H9 (cell line): Measurements from ENCODE around the gene ARID1B. TPM values are rescaled to one million over a fixed set of nuclear protein-coding genes. Genes with fewer than 3 reads are reported as not detected.

Experiments
- DNase-seq: peaks from one replicate; pipeline ENCODE4 v3.0.0-alpha.2; 2017
- H2AFZ ChIP-seq: one replicate; pipeline ENCODE4 v1.6.1; 2013; ENCODE audit warnings: mild to moderate bottlenecking, low read length, control low read depth, moderate library complexity
- H2AK5ac ChIP-seq: 2 replicates; pipeline ENCODE4 v1.6.1; 2013; ENCODE audit warnings: low read length, control low read depth, mixed read lengths; ENCODE audit not compliant: insufficient read length
- H2BK120ac ChIP-seq: one replicate; pipeline ENCODE4 v1.6.1; 2013; ENCODE audit warnings: low read depth, mild to moderate bottlenecking, low read length, control low read depth, inconsistent platforms; ENCODE audit not compliant: poor library complexity, severe bottlenecking
- H2BK12ac ChIP-seq: 2 replicates; pipeline ENCODE4 v1.6.1; 2013; ENCODE audit warnings: low read length, control low read depth, mixed read lengths, low read depth; ENCODE audit not compliant: insufficient read length
- H2BK15ac ChIP-seq: 2 replicates; pipeline ENCODE4 v1.6.1; 2013; ENCODE audit warnings: low read depth, low read length, control low read depth
- H2BK20ac ChIP-seq: one replicate; pipeline ENCODE4 v1.6.1; 2013; ENCODE audit warnings: low read depth, mild to moderate bottlenecking, low read length, control low read depth, inconsistent platforms; ENCODE audit not compliant: poor library complexity, severe bottlenecking
- H2BK5ac ChIP-seq: 2 replicates; pipeline ENCODE4 v1.6.1; 2013; ENCODE audit warnings: low read length, control low read depth, mixed read lengths; ENCODE audit not compliant: insufficient read length
- H3K14ac ChIP-seq: 2 replicates; pipeline ENCODE4 v1.6.1; 2013; ENCODE audit warnings: low read length, control low read depth; ENCODE audit not compliant: insufficient read depth
- H3K18ac ChIP-seq: 2 replicates; pipeline ENCODE4 v1.6.1; 2013; ENCODE audit warnings: low read depth, mild to moderate bottlenecking, mixed read lengths, low read length, control low read depth; ENCODE audit not compliant: insufficient read length
- H3K23ac ChIP-seq: 2 replicates; pipeline ENCODE4 v1.6.1; 2013; ENCODE audit warnings: low read length, control low read depth, mixed read lengths, low read depth; ENCODE audit not compliant: insufficient read length
- H3K23me2 ChIP-seq: 2 replicates; pipeline ENCODE4 v1.6.1; 2013; ENCODE audit warnings: low read depth, mild to moderate bottlenecking, mixed read lengths, low read length, control low read depth; ENCODE audit not compliant: insufficient read length, poor library complexity, severe bottlenecking
- H3K27ac ChIP-seq: 2 replicates; pipeline ENCODE4 v1.5.1; 2013; ENCODE audit warnings: low read length, control low read depth, mixed read lengths, low read depth; ENCODE audit not compliant: insufficient read length
- H3K27me3 ChIP-seq: 2 replicates; pipeline ENCODE4 v1.6.1; 2013; ENCODE audit warnings: low read length, control low read depth, inconsistent platforms; ENCODE audit not compliant: insufficient read depth
- H3K4ac ChIP-seq: 2 replicates; pipeline ENCODE4 v1.6.1; 2013; ENCODE audit warnings: low read depth, mild to moderate bottlenecking, control low read depth, inconsistent platforms, low read length, moderate library complexity
- H3K4me1 ChIP-seq: 2 replicates; pipeline ENCODE4 v1.6.1; 2013; ENCODE audit warnings: low read length, control low read depth, inconsistent platforms; ENCODE audit not compliant: insufficient read depth
- H3K4me2 ChIP-seq: 2 replicates; pipeline ENCODE4 v1.6.1; 2013; ENCODE audit warnings: low read length, control low read depth, mixed read lengths; ENCODE audit not compliant: insufficient read length, insufficient read depth
- H3K56ac ChIP-seq: 2 replicates; pipeline ENCODE4 v1.6.1; 2013; ENCODE audit warnings: low read depth, mild to moderate bottlenecking, mixed read lengths, low read length, control low read depth; ENCODE audit not compliant: insufficient read length
- H3K79me1 ChIP-seq: 2 replicates; pipeline ENCODE4 v1.6.1; 2013; ENCODE audit warnings: low read depth, mild to moderate bottlenecking, moderate library complexity, low read length, control low read depth, inconsistent platforms; ENCODE audit not compliant: insufficient read depth, poor library complexity, severe bottlenecking
- H3K79me2 ChIP-seq: 2 replicates; pipeline ENCODE4 v1.6.1; 2013; ENCODE audit warnings: low read length, control low read depth, inconsistent platforms; ENCODE audit not compliant: insufficient read depth
- H3K9ac ChIP-seq: 2 replicates; pipeline ENCODE4 v1.6.1; 2013; ENCODE audit warnings: low read length, control low read depth, mixed read lengths; ENCODE audit not compliant: insufficient read length; ENCODE audit errors: extremely low read depth
- H3K9me3 ChIP-seq: one replicate; pipeline ENCODE4 v1.6.1; 2013; ENCODE audit warnings: low read depth, low read length, inconsistent platforms; ENCODE audit not compliant: control insufficient read depth
- H3T11ph ChIP-seq: one replicate; pipeline ENCODE4 v1.6.1; 2013; ENCODE audit warnings: mild to moderate bottlenecking, low read length, control low read depth, inconsistent platforms
- H4K20me1 ChIP-seq: one replicate; pipeline ENCODE4 v1.6.1; 2013; ENCODE audit not compliant: control insufficient read depth, insufficient read length, insufficient read depth
- H4K5ac ChIP-seq: 2 replicates; pipeline ENCODE4 v1.6.1; 2013; ENCODE audit warnings: low read depth, mild to moderate bottlenecking, mixed read lengths, low read length, control low read depth; ENCODE audit not compliant: insufficient read length
- H4K8ac ChIP-seq: replicated peaks from 2 replicates; pipeline ENCODE4 v1.6.1; 2013; ENCODE audit warnings: low read length, control low read depth, mixed read lengths, low read depth; ENCODE audit not compliant: insufficient read length
- H4K91ac ChIP-seq: 2 replicates; pipeline ENCODE4 v1.6.1; 2013; ENCODE audit warnings: low read depth, mild to moderate bottlenecking, moderate library complexity, mixed read lengths, low read length, control low read depth; ENCODE audit not compliant: insufficient read length
- H3K27ac Mint-ChIP-seq, 3 experiments: 2 replicates in 2 of 3; 3 replicates in 1 of 3; pipeline ENCODE4 v1.8.0; 2020 to 2021; ENCODE audit warnings: mixed read lengths in 3 of 3, mild to moderate bottlenecking in 1 of 3, moderate library complexity in 1 of 3
- H3K27me3 Mint-ChIP-seq: 2 replicates; pipeline ENCODE4 v1.8.0; 2021; ENCODE audit warnings: low read depth, mild to moderate bottlenecking, moderate library complexity, mixed read lengths
- H3K36me3 Mint-ChIP-seq, 3 experiments: 2 replicates in 2 of 3; 3 replicates in 1 of 3; pipeline ENCODE4 v1.8.0; 2020 to 2021; ENCODE audit warnings: low read depth in 3 of 3, mixed read lengths in 3 of 3; ENCODE audit not compliant: insufficient read depth in 1 of 3
- H3K4me1 Mint-ChIP-seq, 2 experiments: 2 replicates each; pipeline ENCODE4 v1.8.0; 2020; ENCODE audit warnings: mixed read lengths in 2 of 2
- H3K4me3 Mint-ChIP-seq, 2 experiments: 2 replicates in 1 of 2; 3 replicates in 1 of 2; pipeline ENCODE4 v1.8.0; 2020 to 2021; ENCODE audit warnings: mild to moderate bottlenecking in 2 of 2, mixed read lengths in 2 of 2, moderate library complexity in 1 of 2
- H3K9me3 Mint-ChIP-seq, 2 experiments: 2 replicates in 1 of 2; 3 replicates in 1 of 2; pipeline ENCODE4 v1.8.0; 2020; ENCODE audit warnings: mild to moderate bottlenecking in 2 of 2, mixed read lengths in 2 of 2, moderate library complexity in 1 of 2
- CTCF ChIP-seq: fragments of 200-600 bp; sonication (generic); conservative IDR thresholded peaks from 3 replicates; pipeline ENCODE4 v1.8.0; 2021; ENCODE audit warnings: antibody characterized with exemption, mild to moderate bottlenecking
- WGBS: extraction: QIAGEN DNeasy Blood & Tissue Kit; methylation state at CpG from one replicate; pipeline ENCODE4 v1.1.7; 2013; ENCODE audit warnings: missing lambda C conversion rate, low lambda C conversion rate, mixed read lengths; ENCODE audit not compliant: insufficient read length; ENCODE audit errors: extremely low coverage; 5-methylcytosine and 5-hydroxymethylcytosine counted together
- total RNA-seq: library from RNA; stranded (reverse); gene quantifications from 2 replicates; pipeline ENCODE4 v1.2.1, GENCODE V29; 2021

ARID1B gene
- total RNA-seq, 1 experiment from 2014 or later = 88.2 TPM

- peaks cover 12% of the 10 kb centered on the region for H3K4me1 ChIP-seq
- H2BK15ac ChIP-seq = no peak overlapping the region
- no peaks in the 10 kb centered on the region for H3K27me3 ChIP-seq
- H3K23ac ChIP-seq = no peak overlapping the region
- peaks cover 29% of the 10 kb centered on the region; the same call in 1 of the 2 replicates for H3K79me2 ChIP-seq
- H2BK120ac ChIP-seq = no peak overlapping the region
- H3K79me1 ChIP-seq = peaks cover 4% of the 10 kb centered on the region
- H4K5ac ChIP-seq = no peak overlapping the region
- H3T11ph ChIP-seq = no peak overlapping the region
- no peak overlapping the region for H3K14ac ChIP-seq
- no peak overlapping the region for H3K27ac Mint-ChIP-seq
- H3K9me3 ChIP-seq = no peaks in the 10 kb centered on the region
- H3K4ac ChIP-seq = no peak overlapping the region
- no peak overlapping the region for H3K27ac ChIP-seq
- no peak overlapping the region for H3K56ac ChIP-seq
- H3K18ac ChIP-seq = no peak overlapping the region
- H2AK5ac ChIP-seq = no peak overlapping the region
- no peak overlapping the region for H3K4me2 ChIP-seq
- no peaks in the 10 kb centered on the region for H3K9me3 Mint-ChIP-seq
- no peaks in the 10 kb centered on the region for H4K20me1 ChIP-seq
- H4K8ac ChIP-seq = no peak overlapping the region
- TF ChIP-seq CTCF = no peak
- no peaks in the 10 kb centered on the region for H3K23me2 ChIP-seq
- no peak overlapping the region for H4K91ac ChIP-seq
- H2BK12ac ChIP-seq = no peak overlapping the region
- no peak for DNase-seq
- H3K36me3 Mint-ChIP-seq = peaks cover 0 to 5% (median 0%) of the 10 kb centered on the region in 3 experiments; a peak in 1 of 7 replicates
- no peak overlapping the region for H3K9ac ChIP-seq
- H2BK20ac ChIP-seq = no peak overlapping the region
- no peak overlapping the region for H2AFZ ChIP-seq
- WGBS = no CpG with 5 or more reads among the region's 3 CpGs
- no peaks in the 10 kb centered on the region for H3K27me3 Mint-ChIP-seq
- H3K4me1 Mint-ChIP-seq = peaks cover 90 to 91% of the 10 kb centered on the region in 2 experiments
- H3K4me3 Mint-ChIP-seq = no peak overlapping the region
- H2BK5ac ChIP-seq = no peak overlapping the region
Measured at GRCh38 chr6:156850353-156850752, 73.2 kb downstream of the ARID1B start.
